Esophagus muscularis mucosa (tissue), 4 donors: ENCODE results near the gene PDCL2.
A peak's percentile ranks its signal among the peaks of the same experiment; 100 is the strongest.

Experiments used
- CTCF ChIP-seq, 3 experiments: fragments of 200-600 bp in 2 of 3; fragments of 450-650 bp in 1 of 3; sonication (generic) in 2 of 3; IDR thresholded peaks; one replicate each; pipeline ENCODE4 v1.5.1; 2017 to 2019; ENCODE audit warnings: antibody characterized with exemption in 3 of 3, mild to moderate bottlenecking in 2 of 3, moderate library complexity in 1 of 3
- EP300 ChIP-seq: sonication (generic); formaldehyde crosslinking; IDR thresholded peaks from one replicate; pipeline ENCODE4 v1.6.1; 2017; ENCODE audit warnings: antibody characterized with exemption
- POLR2A ChIP-seq: fragments of 450-650 bp; IDR thresholded peaks from one replicate; pipeline ENCODE4 v1.6.1; 2017; ENCODE audit warnings: antibody characterized with exemption, moderate library complexity, mild to moderate bottlenecking, low read depth
- POLR2AphosphoS5 ChIP-seq, 2 donors: sonication (generic); formaldehyde crosslinking; IDR thresholded peaks; one replicate each; pipeline ENCODE4 v1.6.1; 2017; ENCODE audit warnings: antibody characterized with exemption in 2 of 2

GRCh38 chr4:55545641-55546505 is 46.2 kb downstream of the PDCL2 start:
- TF ChIP-seq POLR2A = no peak
- no peak for TF ChIP-seq CTCF (IDR thresholded peaks at IDR 0.05)
- TF ChIP-seq POLR2AphosphoS5 (IDR thresholded peaks at IDR 0.05) = peak; percentile 40 to 46
- TF ChIP-seq EP300 = no peak
